Endothelial cell of umbilical vein (primary cell): ENCODE results near the gene ACOT13. TPM values are rescaled to one million over a fixed set of nuclear protein-coding genes. Genes with fewer than 3 reads are reported as not detected.

Source experiments
- BruUV-seq: library from RNA; stranded (reverse); fragments of 400-500 nt; replicated peaks from 2 replicates; lab custom pipeline; 2021; lab: Mats Ljungman, UMichigan
- CTCF ChIA-PET: fragments of 300-600, 350-600 bp; sonication (Branson Sonifier 250); formaldehyde crosslinking; loops from one replicate; lab custom pipeline; 2021; ENCODE audit warnings: antibody characterized with exemption, inconsistent platforms; lab: Charles Lee
- POLR2A ChIA-PET: fragments of 300-600, 350-600 bp; sonication (Branson Sonifier 250); formaldehyde crosslinking; loops from one replicate; lab custom pipeline; 2021; ENCODE audit warnings: antibody characterized with exemption, inconsistent platforms; lab: Charles Lee
- DNase-seq: peaks from one replicate; pipeline ENCODE4 v3.0.0-alpha.2; 2011; ENCODE audit warnings: low read depth, low spot score
- FAIRE-seq: peaks from 2 replicates; lab custom pipeline; 2011; peaks lifted over from hg19 to GRCh38; lab: Jason Lieb, UNC
- H2AFZ ChIP-seq: 2 replicates; pipeline ENCODE4 v1.6.0; 2012; ENCODE audit warnings: low read depth, low read length, control low read depth, inconsistent platforms
- H3K27ac ChIP-seq: 2 replicates; pipeline ENCODE4 v1.5.1; 2011; ENCODE audit warnings: low read depth, mild to moderate bottlenecking, control low read depth, low read length, moderate library complexity; ENCODE audit not compliant: insufficient read depth
- H3K27me3 ChIP-seq, 2 experiments: 2 replicates each; pipeline versions ENCODE4 v1.6.0 to v1.6.1; 2011; ENCODE audit warnings: low read length in 2 of 2, mixed read lengths in 1 of 2; ENCODE audit not compliant: control insufficient read depth in 2 of 2, insufficient read depth in 2 of 2
- H3K36me3 ChIP-seq, 2 experiments: 2 replicates in 1 of 2; 3 replicates in 1 of 2; pipeline ENCODE4 v1.5.1; 2011; ENCODE audit warnings: low read length in 2 of 2, mild to moderate bottlenecking in 1 of 2, moderate library complexity in 1 of 2; ENCODE audit not compliant: control insufficient read depth in 2 of 2, insufficient read depth in 2 of 2; ENCODE audit errors: extremely low read depth in 1 of 2
- H3K4me1 ChIP-seq: 3 replicates; pipeline ENCODE4 v1.5.1; 2011; ENCODE audit warnings: mild to moderate bottlenecking, low read length; ENCODE audit not compliant: control insufficient read depth, insufficient read depth; ENCODE audit errors: extremely low read depth
- H3K4me2 ChIP-seq: 2 replicates; pipeline ENCODE4 v1.6.1; 2011; ENCODE audit warnings: low read length, control low read depth, mixed read lengths; ENCODE audit not compliant: insufficient read depth
- H3K4me3 ChIP-seq, 3 experiments: fragments of 200-600 bp in 1 of 3; sonication (generic), shearing (Covaris generic) in 1 of 3; replicated peaks in 1 of 3; 2 replicates each; pipeline ENCODE4 v1.5.1; 2011 to 2016; ENCODE audit warnings: control low read depth in 3 of 3, low read length in 3 of 3, mild to moderate bottlenecking in 2 of 3, inconsistent platforms in 1 of 3, low read depth in 1 of 3, moderate library complexity in 1 of 3; ENCODE audit not compliant: insufficient read depth in 1 of 3
- H3K79me2 ChIP-seq: 2 replicates; pipeline ENCODE4 v1.6.0; 2012; ENCODE audit warnings: low read length, inconsistent platforms; ENCODE audit not compliant: control insufficient read depth, insufficient read depth
- H3K9ac ChIP-seq: replicated peaks from 2 replicates; pipeline ENCODE3; 2011; ENCODE audit warnings: low read length, control low read depth; ENCODE audit not compliant: insufficient read depth; ENCODE audit errors: extremely low read depth
- H3K9me1 ChIP-seq: replicated peaks from 3 replicates; pipeline ENCODE4 v1.6.0; 2011; ENCODE audit warnings: mild to moderate bottlenecking, low read length; ENCODE audit not compliant: control insufficient read depth, insufficient read depth; ENCODE audit errors: extremely low read depth
- H3K9me3 ChIP-seq: replicated peaks from 2 replicates; pipeline ENCODE4 v1.5.1; 2012; ENCODE audit warnings: low read length, inconsistent platforms; ENCODE audit not compliant: control insufficient read depth, insufficient read depth
- H4K20me1 ChIP-seq: replicated peaks from 2 replicates; pipeline ENCODE3; 2011; ENCODE audit warnings: mild to moderate bottlenecking, low read length; ENCODE audit not compliant: control insufficient read depth, insufficient read depth; ENCODE audit errors: extremely low read depth
- CTCF ChIP-seq, 2 donors: IDR thresholded peaks; 1 replicate in 1 of 2; 2 replicates in 1 of 2; pipeline ENCODE4 v1.5.1; 2011; ENCODE audit warnings: low read length in 2 of 2, mild to moderate bottlenecking in 2 of 2, moderate library complexity in 2 of 2, control low read depth in 1 of 2, inconsistent platforms in 1 of 2, low read depth in 1 of 2; ENCODE audit not compliant: insufficient read depth in 1 of 2; ENCODE audit errors: extremely low read depth in 1 of 2
- EZH2 ChIP-seq: IDR thresholded peaks from 2 replicates; pipeline ENCODE4 v1.6.1; 2012; ENCODE audit warnings: borderline replicate concordance, low read depth, mild to moderate bottlenecking, moderate library complexity, low read length, inconsistent platforms; ENCODE audit not compliant: severe bottlenecking
- FOS ChIP-seq: IDR thresholded peaks from 2 replicates; pipeline ENCODE4 v1.6.1; 2011; ENCODE audit warnings: mild to moderate bottlenecking, low read length, moderate library complexity, borderline replicate concordance; ENCODE audit not compliant: insufficient read depth
- GATA2 ChIP-seq: IDR thresholded peaks from 2 replicates; pipeline ENCODE4 v1.7.0; 2011; ENCODE audit warnings: low read depth, mild to moderate bottlenecking, moderate library complexity, mixed read lengths, low read length; ENCODE audit not compliant: insufficient read length, insufficient read depth
- JUN ChIP-seq: IDR thresholded peaks from 2 replicates; pipeline ENCODE4 v1.6.1; 2011; ENCODE audit warnings: borderline replicate concordance, low read depth; ENCODE audit not compliant: insufficient read length, insufficient read depth
- MYC ChIP-seq: IDR thresholded peaks from one replicate; pipeline ENCODE4 v1.6.1; 2011; ENCODE audit warnings: mild to moderate bottlenecking, low read depth, low read length
- POLR2A ChIP-seq: IDR thresholded peaks from 2 replicates; pipeline ENCODE4 v1.6.1; 2012; ENCODE audit warnings: low read depth, mild to moderate bottlenecking, control low read depth, low read length
- POLR2AphosphoS5 ChIP-seq: IDR thresholded peaks from 2 replicates; pipeline ENCODE4 v1.6.1; 2012; ENCODE audit warnings: low read depth, mild to moderate bottlenecking, control low read depth, low read length, moderate library complexity; ENCODE audit not compliant: insufficient read depth
- dilution Hi-C: fragments of 300-500 bp; cut with MboI; formaldehyde crosslinking; loops from one replicate; pipeline ENCODE4 v1.15.0; 2019; ENCODE audit warnings: low sequenced_read_pairs; ENCODE audit not compliant: extremely low pct_ligation_motif_present
- intact Hi-C: fragments of 100-400 bp; cut with micrococcal nuclease; formaldehyde crosslinking; loops from one replicate; pipeline ENCODE4 v1.10.0; 2022
- polyA plus RNA-seq, 4 experiments: library from polyadenylated mRNA; depleted of rRNA in 3 of 4; stranded (reverse) in 3 of 4; unstranded in 1 of 4; fragments of >200 nt; gene quantifications; 2 replicates each; pipeline versions ENCODE4 v1.2.1 to v1.2.3, GENCODE V29; 2011 to 2012; ENCODE audit warnings: missing spikeins in 1 of 4
- total RNA-seq: library from RNA; stranded (reverse); gene quantifications from 2 replicates; pipeline ENCODE4 v1.2.3, GENCODE V29; 2021
- TF ChIP-seq, protein P1 (sequence below): IDR thresholded peaks from 2 replicates; pipeline ENCODE4 v1.6.1; 2011; ENCODE audit not compliant: insufficient read depth, insufficient read length

ACOT13 gene
- total and polyA plus RNA-seq, 2 donors (not counting 3 experiments of a cell fraction or from before 2014, with no cell fraction given): 7.7 to 24.1 TPM

DNA sequence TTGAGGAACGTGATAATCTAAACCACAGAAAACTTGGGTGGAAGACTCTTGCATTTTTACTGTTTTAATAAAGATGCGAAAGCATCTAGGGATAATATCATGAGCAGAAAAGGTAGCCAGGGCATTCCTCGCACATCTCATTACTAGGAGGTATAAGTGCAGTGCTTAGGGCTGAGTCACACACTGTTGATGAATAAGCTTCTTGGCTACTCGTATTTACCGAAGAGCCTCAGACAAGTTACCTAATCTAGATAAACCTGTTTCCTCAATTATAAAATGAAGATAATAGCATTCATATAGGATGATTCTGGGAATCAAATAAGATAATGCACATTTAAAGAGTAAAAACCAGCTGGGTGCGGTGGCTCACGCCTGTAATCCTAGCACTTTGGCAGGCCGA lies 20.1 kb upstream of the ACOT13 start:
- Histone ChIP-seq H3K36me3 (peaks cover 0 to 2% of the 10 kb centered on the region in 2 experiments), H3K9me1 (no peaks in the 10 kb centered on the region), H3K79me2 (no peaks in the 10 kb centered on the region), H4K20me1 (no peaks in the 10 kb centered on the region), H3K27ac (no peak overlapping the region), H3K4me1 (peaks cover 9% of the 10 kb centered on the region), H3K9me3 (no peaks in the 10 kb centered on the region), H3K4me2 (no peak overlapping the region), H2AFZ (peak overlapping the region; percentile 87), H3K27me3 (peaks cover 3 to 13% of the 10 kb centered on the region in 2 experiments), H3K9ac (no peak overlapping the region), H3K4me3 (no peak overlapping the region)
- ChIA-PET CTCF (interaction anchor here (0.9 kb wide), 1 partner anchor 20 kb away, joined by 3 read pairs; the partner anchor contains the start of genes ACOT13 and TDP2), POLR2A (no interaction called here)
- no TSS peak for BruUV-seq
- FAIRE-seq (no peak), DNase-seq (no peak)
- intact Hi-C loops (loop anchor here (1.0 kb wide), 3 partner anchors 20 to 63 kb away; partner anchors contain the start of gene TDP2), dilution Hi-C loops (no loop called here)
- TF ChIP-seq POLR2AphosphoS5: no peak
- TF ChIP-seq GATA2: no peak
- no peak for TF ChIP-seq MYC
- TF ChIP-seq FOS: no peak
- no peak for TF ChIP-seq CTCF (IDR thresholded peaks at IDR 0.05; ENCODE audit: extremely low read depth in 1 of 2, insufficient read depth in 1 of 2, low read depth in 1 of 2, low read length in 2 of 2)
- TF ChIP-seq JUN: no peak
- no peak for TF ChIP-seq POLR2A
- TF ChIP-seq, protein P1, sequence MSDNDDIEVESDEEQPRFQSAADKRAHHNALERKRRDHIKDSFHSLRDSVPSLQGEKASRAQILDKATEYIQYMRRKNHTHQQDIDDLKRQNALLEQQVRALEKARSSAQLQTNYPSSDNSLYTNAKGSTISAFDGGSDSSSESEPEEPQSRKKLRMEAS: no peak
- TF ChIP-seq EZH2: no peak
